Heart left ventricle (tissue), 16 donors: ENCODE results near the gene ACP4. TPM values are rescaled to one million over a fixed set of nuclear protein-coding genes. Genes with fewer than 3 reads are reported as not detected.

ENCODE experiments used
- ATAC-seq, 4 donors: fragments of 200-7000 bp; cut with Tn5 transposase; one replicate each; pipeline ENCODE4 v1.9.1; 2020 to 2022; ENCODE audit warnings: moderate library complexity in 4 of 4, mild to moderate bottlenecking in 3 of 4, moderate number of reproducible peaks in 1 of 4
- DNase-seq, 5 donors: peaks; one replicate each; pipeline ENCODE4 v3.0.0-alpha.2; 2020
- H3K27ac ChIP-seq, 12 donors: fragments of 200-600 bp; sonication (generic) in 4 of 12; one replicate each; pipeline versions ENCODE4 v1.5.0 to v1.8.0; 2016 to 2022; ENCODE audit warnings: mild to moderate bottlenecking in 2 of 12
- H3K27me3 ChIP-seq, 9 donors: fragments of 200-600 bp; sonication (generic) in 2 of 9; one replicate each; pipeline versions ENCODE4 v1.5.1 to v1.8.0; 2016 to 2022; ENCODE audit warnings: mild to moderate bottlenecking in 3 of 9
- H3K36me3 ChIP-seq, 9 donors: fragments of 200-600 bp; sonication (generic) in 2 of 9; one replicate each; pipeline versions ENCODE4 v1.5.0 to v1.8.0; 2018 to 2022; ENCODE audit warnings: mild to moderate bottlenecking in 2 of 9
- H3K4me1 ChIP-seq, 12 donors: fragments of 200-600 bp; sonication (generic) in 4 of 12; one replicate each; pipeline versions ENCODE4 v1.5.0 to v1.8.0; 2016 to 2022; ENCODE audit warnings: mild to moderate bottlenecking in 3 of 12
- H3K4me3 ChIP-seq, 12 donors: fragments of 200-600 bp; sonication (generic) in 4 of 12; one replicate each; pipeline versions ENCODE4 v1.5.0 to v1.8.0; 2017 to 2022; ENCODE audit warnings: mild to moderate bottlenecking in 9 of 12, moderate library complexity in 4 of 12
- H3K9me3 ChIP-seq, 12 donors: fragments of 200-600 bp; sonication (generic) in 4 of 12; one replicate each; pipeline versions ENCODE4 v1.5.0 to v1.8.0; 2016 to 2022; ENCODE audit warnings: mild to moderate bottlenecking in 1 of 12
- CTCF ChIP-seq, 12 donors: fragments of 200-600 bp; sonication (generic) in 4 of 12; IDR thresholded peaks; one replicate each; pipeline versions ENCODE4 v1.5.0 to v1.8.0; 2018 to 2022; ENCODE audit warnings: antibody characterized with exemption in 12 of 12, mild to moderate bottlenecking in 5 of 12
- POLR2A ChIP-seq, 2 donors: fragments of 450-650 bp; IDR thresholded peaks; one replicate each; pipeline ENCODE4 v1.6.1; 2017; ENCODE audit warnings: antibody characterized with exemption in 2 of 2, mild to moderate bottlenecking in 2 of 2, moderate library complexity in 2 of 2
- WGBS, 4 donors: extraction: QIAGEN DNeasy Blood & Tissue Kit in 2 of 4; methylation state at CpG; one replicate each; pipeline versions ENCODE4 v1.1.5 to v1.1.7; 2013 to 2018; 5-methylcytosine and 5-hydroxymethylcytosine counted together
- intact Hi-C, 10 donors: fragments of 100-400 bp; cut with DNase I; formaldehyde crosslinking; loops; one replicate each; pipeline versions ENCODE4 v1.11.1 to v1.14.2; 2022
- polyA plus RNA-seq, 2 donors: library from polyadenylated mRNA; stranded (reverse); fragments of 200-250 nt; gene quantifications; one replicate each; pipeline ENCODE4 v1.2.3, GENCODE V29; 2013
- total RNA-seq, 9 donors: library from RNA; depleted of rRNA in 2 of 9; stranded (reverse); fragments of >200 nt in 2 of 9; fragmentation: NEBNext Ultra II Directional in 3 of 9; extraction: Animal tissue kit (Norgen Biotek cat#: 25700) in 3 of 9; gene quantifications; one replicate each; pipeline versions ENCODE4 v1.1.0 to v1.2.4, GENCODE V29; 2016 to 2023
- donor health status: ischemic (EF 13 %, LVEDD 7.1; RV severe dilation, severe dysfunction).
- donor health status: healthy with polysubstance abuse.
- donor health status: DM: no; HTN: yes; CAD: no.
- donor health status: DM: no; HTN: no; CAD: no.
- donor health status: ischemic (EF 25% LVEDD 6.9; RV normal size, moderate dysfunction).
- donor health status: ischemic (EF 25% LVEDD 5.7; RV mildly dilated, moderate dysfunction).
- donor health status: healthy.
- donor health status: DM: yes; HTN: yes; CAD: no.
- donor health status: ischemic (EF 35%, LVEDD 5.7; RV mildly dilated, moderate dysfunction).
- donor health status: nonischemic (EF 11% LVEDD 7.7; RV severe dilation, severe dysfunction).
- donor health status: DM: yes; HTN: yes; CAD: no.
- donor health status: PGD.
- donor health status: ischemic (EF 29% LVEDD 5.4; RV normal size, mild dysfunction).
- donor health status: nonischemic (EF 23%, LVEDD 6.1; RV moderate dilation, normal function).

Gene ACP4
- total and polyA plus RNA-seq, 11 donors: not detected

- peaks cover 0 to 44% (median 8%) of the 10 kb centered on the region in 9 donors for H3K27me3 ChIP-seq
- peaks cover 0 to 5% (median 1%) of the 10 kb centered on the region in 12 donors for H3K4me1 ChIP-seq
- intact Hi-C loops: no loop called here
Observed at GRCh38 chr19:50830266-50831025, 40.2 kb downstream of the ACP4 start.

DNA sequence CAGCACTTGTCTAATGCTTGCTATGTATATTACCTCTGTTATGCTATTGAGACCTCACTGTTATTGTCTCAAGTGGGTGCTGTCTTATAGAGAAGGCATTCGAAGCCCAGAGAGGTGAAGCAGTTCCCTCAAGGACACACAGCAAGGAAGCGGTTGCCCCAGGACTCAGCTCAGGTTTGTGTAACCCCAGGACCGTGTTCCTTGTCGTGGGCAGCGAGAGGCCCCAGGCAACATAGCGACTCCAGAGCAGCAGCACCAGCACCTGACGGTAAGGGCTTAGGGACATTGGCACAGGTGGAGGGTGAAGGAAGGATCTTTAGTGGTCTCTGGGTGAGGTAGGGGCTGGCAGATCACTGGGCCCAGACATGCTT is 40.8 kb downstream of the ACP4 start:
- no peak for DNase-seq
- TF ChIP-seq POLR2A (IDR thresholded peaks at IDR 0.05) (no peak), CTCF (IDR thresholded peaks at IDR 0.05) (no peak)
- H3K4me3 ChIP-seq: no peak overlapping the region
- H3K36me3 ChIP-seq: no peaks in the 10 kb centered on the region
- H3K27me3 ChIP-seq: peaks cover 0 to 46% (median 11%) of the 10 kb centered on the region in 9 donors
- no peaks in the 10 kb centered on the region for H3K9me3 ChIP-seq
- H3K4me1 ChIP-seq: peaks cover 0 to 9% (median 7%) of the 10 kb centered on the region in 12 donors
- no peak for ATAC-seq
- intact Hi-C loops: no loop called here
- 80 to 86% (median 80%) methylated on average over 7 of the region's 7 CpGs for WGBS, 4 donors
- no peak overlapping the region for H3K27ac ChIP-seq

More at GRCh38 chr19:50830266-50831025, 40.2 kb downstream of the ACP4 start:
- TF ChIP-seq CTCF (IDR thresholded peaks at IDR 0.05): no peak
- TF ChIP-seq POLR2A (IDR thresholded peaks at IDR 0.05): no peak
- Histone ChIP-seq H3K9me3 (no peaks in the 10 kb centered on the region), H3K4me3 (no peak overlapping the region), H3K36me3 (no peaks in the 10 kb centered on the region), H3K27ac (no peak overlapping the region)
- DNase-seq (no peak), ATAC-seq (peak in 1 of 4 donors; percentile 12)
- 41 to 56% (median 50%) methylated on average over 13 to 17 of the region's 17 CpGs for WGBS, 4 donors

DNA sequence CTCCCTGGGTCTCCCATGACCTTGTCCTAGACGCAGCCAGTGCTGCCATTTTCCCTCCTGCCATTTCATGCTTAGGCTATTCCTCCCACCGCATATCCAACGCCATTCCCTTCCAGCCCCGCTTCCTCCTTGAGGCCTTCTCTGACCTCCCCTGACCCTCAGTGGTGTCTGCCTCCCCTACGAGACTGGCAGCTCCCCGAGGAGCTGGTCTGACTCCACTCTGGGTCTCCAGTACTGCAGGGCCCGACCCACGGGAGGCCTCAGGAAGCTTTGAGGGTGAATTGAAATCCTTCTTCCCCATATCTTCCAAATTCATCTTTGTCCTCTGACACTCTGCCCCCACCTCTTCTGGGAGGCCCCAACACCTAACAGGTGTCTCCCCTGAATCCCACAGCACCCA is 42.5 kb downstream of the ACP4 start:
- H3K4me1 ChIP-seq: peaks cover 0 to 12% (median 9%) of the 10 kb centered on the region in 12 donors
- 84 to 88% (median 86%) methylated on average over 8 of the region's 8 CpGs for WGBS, 4 donors
- no peak for ATAC-seq
- DNase-seq: no peak
- no peak overlapping the region for H3K4me3 ChIP-seq
- no peak overlapping the region for H3K27ac ChIP-seq
- TF ChIP-seq CTCF (IDR thresholded peaks at IDR 0.05) (no peak), POLR2A (IDR thresholded peaks at IDR 0.05) (no peak)
- intact Hi-C loops: no loop called here
- H3K9me3 ChIP-seq: no peaks in the 10 kb centered on the region
- peaks cover 0 to 35% (median 12%) of the 10 kb centered on the region in 9 donors for H3K27me3 ChIP-seq
- no peaks in the 10 kb centered on the region for H3K36me3 ChIP-seq

DNA sequence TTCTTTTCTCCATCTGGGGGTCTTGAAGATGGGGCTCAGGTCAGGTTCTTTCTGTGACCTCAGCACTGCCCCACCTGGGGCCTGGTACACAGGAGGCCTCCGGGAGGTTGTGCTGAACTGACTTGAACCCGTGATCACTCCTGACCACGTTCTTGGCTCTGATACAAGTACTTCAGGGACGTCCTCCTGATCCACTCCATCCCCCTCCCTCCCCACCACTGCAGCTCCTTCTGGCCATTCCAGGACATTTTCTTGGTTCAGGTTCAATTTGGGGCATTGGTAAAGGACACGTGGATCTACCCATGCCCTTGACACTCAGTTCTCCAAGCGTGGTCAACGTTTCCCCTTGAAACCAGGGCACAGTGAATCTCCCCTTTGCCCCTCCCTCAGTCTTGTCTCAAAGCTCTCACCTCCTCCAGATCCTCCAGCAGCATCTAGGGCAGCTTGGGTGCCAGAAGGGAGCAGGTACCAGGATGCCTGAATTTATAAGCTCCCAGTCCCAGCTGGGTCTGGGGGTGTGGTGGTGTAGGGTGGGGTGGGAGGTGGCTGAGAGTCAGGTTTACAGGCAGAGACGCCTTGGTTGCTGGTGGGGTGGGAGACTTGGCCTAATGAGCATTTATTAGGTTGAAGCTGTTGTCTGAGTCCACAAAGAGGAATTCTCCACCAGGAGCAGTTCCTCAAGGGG is 43.0 kb downstream of the ACP4 start, which contains the start of gene KLK15:
Gene KLK15, minus strand, starts transcription at position 458 of the 685 bp plus-strand sequence. CDS start 2,082 bp downstream, outside the sequence.
- Histone ChIP-seq H3K36me3 (no peaks in the 10 kb centered on the region), H3K9me3 (no peaks in the 10 kb centered on the region), H3K27me3 (peaks cover 0 to 36% (median 12%) of the 10 kb centered on the region in 9 donors), H3K27ac (no peak within 1 kb of the TSS), H3K4me1 (peaks cover 0 to 12% (median 9%) of the 10 kb centered on the region in 12 donors), H3K4me3 (no peak within 1 kb of the TSS)
- ATAC-seq (no peak), DNase-seq (no peak)
- no peak for TF ChIP-seq POLR2A (IDR thresholded peaks at IDR 0.05)
- no peak for TF ChIP-seq CTCF (IDR thresholded peaks at IDR 0.05)
- WGBS, 4 donors: 63 to 70% (median 68%) methylated on average over 8 of the region's 8 CpGs
- intact Hi-C loops: no loop called here
